Measurements from ENCODE around the gene GPR135. TPM values are rescaled to one million over a fixed set of nuclear protein-coding genes. Genes with fewer than 3 reads are reported as not detected.
A peak's percentile ranks its signal among the peaks of the same experiment; 100 is the strongest.

GPR135 gene
- total and polyA plus RNA-seq, 2 of the 13 experiments (the other 11 are each of a cell fraction or from before 2014, with no cell fraction given) = 0.46 to 1.3 TPM

DNA sequence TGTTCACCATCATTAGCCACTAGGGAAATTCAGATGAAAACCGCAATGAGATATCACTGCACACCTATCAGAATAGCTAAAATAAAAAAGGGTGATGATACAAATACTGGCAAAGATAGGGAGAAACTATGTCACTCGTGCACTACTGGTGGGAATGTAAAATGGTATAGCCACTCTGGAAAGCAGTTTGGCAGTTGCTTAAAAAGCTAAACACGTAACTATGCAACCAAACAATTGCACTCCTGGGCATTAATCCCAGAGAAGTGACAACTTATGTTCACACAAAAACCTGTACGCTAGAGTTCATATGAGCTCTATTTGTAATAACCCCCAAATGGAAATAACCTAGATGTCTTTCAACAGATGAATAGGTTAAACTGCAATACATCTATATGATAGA lies 35.4 kb downstream of the GPR135 start (continued):
- TF ChIP-seq, protein P1, sequence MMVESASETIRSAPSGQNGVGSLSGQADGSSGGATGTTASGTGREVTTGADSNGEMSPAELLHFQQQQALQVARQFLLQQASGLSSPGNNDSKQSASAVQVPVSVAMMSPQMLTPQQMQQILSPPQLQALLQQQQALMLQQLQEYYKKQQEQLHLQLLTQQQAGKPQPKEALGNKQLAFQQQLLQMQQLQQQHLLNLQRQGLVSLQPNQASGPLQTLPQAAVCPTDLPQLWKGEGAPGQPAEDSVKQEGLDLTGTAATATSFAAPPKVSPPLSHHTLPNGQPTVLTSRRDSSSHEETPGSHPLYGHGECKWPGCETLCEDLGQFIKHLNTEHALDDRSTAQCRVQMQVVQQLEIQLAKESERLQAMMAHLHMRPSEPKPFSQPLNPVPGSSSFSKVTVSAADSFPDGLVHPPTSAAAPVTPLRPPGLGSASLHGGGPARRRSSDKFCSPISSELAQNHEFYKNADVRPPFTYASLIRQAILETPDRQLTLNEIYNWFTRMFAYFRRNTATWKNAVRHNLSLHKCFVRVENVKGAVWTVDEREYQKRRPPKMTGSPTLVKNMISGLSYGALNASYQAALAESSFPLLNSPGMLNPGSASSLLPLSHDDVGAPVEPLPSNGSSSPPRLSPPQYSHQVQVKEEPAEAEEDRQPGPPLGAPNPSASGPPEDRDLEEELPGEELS (CRISPR knock-in tag; IDR thresholded peaks at IDR 0.05) = no peak

DNA sequence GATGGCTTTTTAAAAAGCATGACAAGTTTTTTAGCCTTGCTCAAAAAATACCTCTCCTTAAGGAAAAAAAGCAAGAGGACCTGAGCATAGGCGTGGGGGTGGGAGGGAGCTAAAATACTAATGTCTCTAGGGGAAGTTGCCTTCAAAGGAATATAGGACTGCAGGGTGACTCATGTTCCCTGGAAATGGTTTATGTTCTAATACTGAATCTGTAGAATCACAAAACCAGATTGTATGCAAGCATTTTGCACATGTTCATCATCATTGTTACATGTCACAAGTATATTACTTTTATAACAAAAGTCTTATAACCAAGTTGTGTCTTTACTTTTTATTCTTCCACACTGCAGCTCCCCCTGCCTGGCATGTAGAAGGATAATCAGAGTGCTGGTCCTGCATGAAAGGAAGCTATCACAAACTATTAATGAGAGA lies 36.6 kb downstream of the GPR135 start:
- 89% methylated on average over 1 of the region's 1 CpG for WGBS (ENCODE audit: low lambda C conversion rate)
- intact Hi-C loops (cut with micrococcal nuclease; ENCODE audit: unreplicated experiment) (no loop called here), in situ Hi-C loops (cut with HindIII; ENCODE audit: extremely low pct_ligation_motif_present, low pct_unique_long_range_greater_than_20kb) (no loop called here)
- no peaks in the 10 kb centered on the region for H3K9me3 ChIP-seq (ENCODE audit: low read length)
- no TSS peak for BruUV-seq (replicated peaks)
- FAIRE-seq (no peak), ATAC-seq (no peak), DNase-seq (ENCODE audit: low spot score) (no peak)
- no peaks in the 10 kb centered on the region for H3K79me2 ChIP-seq (ENCODE audit: insufficient read depth, low read length)
- H3K27ac ChIP-seq (ENCODE audit: extremely low read length, insufficient read depth, low read length) = no peak overlapping the region
- no peaks in the 10 kb centered on the region for H3K4me1 ChIP-seq (ENCODE audit: insufficient read depth, low read length)
- no peaks in the 10 kb centered on the region for H4K20me1 ChIP-seq (ENCODE audit: insufficient read depth, low read length)
- no peak overlapping the region for H2AFZ ChIP-seq (ENCODE audit: low read length)
- no peaks in the 10 kb centered on the region for H3K27me3 ChIP-seq (ENCODE audit: control insufficient read depth in 1 of 2, insufficient read depth in 2 of 2, low read length in 2 of 2)
- ChIA-PET POLR2A (no interaction called here), CTCF (ENCODE audit: low intra/inter-chr PET ratio, low total read pairs) (no interaction called here)
- H3K36me3 ChIP-seq (replicated peaks in 1 of 2; ENCODE audit: control insufficient read depth in 1 of 2, insufficient read depth in 2 of 2, low read length in 2 of 2) = no peaks in the 10 kb centered on the region
- no peak overlapping the region for H3K4me2 ChIP-seq (ENCODE audit: low read depth, low read length)
- no peak overlapping the region for H3K9ac ChIP-seq (ENCODE audit: insufficient read depth, low read depth, low read length)
- no peak overlapping the region for H3K4me3 ChIP-seq (replicated peaks in 1 of 3; ENCODE audit: insufficient read depth in 1 of 3, low read depth in 2 of 3, low read length in 3 of 3)
- peak; percentile 19; the same call in 1 of the 2 replicates for TF ChIP-seq STAG1 (CRISPR knock-in tag; IDR thresholded peaks at IDR 0.05)
- TF ChIP-seq, protein P2, sequence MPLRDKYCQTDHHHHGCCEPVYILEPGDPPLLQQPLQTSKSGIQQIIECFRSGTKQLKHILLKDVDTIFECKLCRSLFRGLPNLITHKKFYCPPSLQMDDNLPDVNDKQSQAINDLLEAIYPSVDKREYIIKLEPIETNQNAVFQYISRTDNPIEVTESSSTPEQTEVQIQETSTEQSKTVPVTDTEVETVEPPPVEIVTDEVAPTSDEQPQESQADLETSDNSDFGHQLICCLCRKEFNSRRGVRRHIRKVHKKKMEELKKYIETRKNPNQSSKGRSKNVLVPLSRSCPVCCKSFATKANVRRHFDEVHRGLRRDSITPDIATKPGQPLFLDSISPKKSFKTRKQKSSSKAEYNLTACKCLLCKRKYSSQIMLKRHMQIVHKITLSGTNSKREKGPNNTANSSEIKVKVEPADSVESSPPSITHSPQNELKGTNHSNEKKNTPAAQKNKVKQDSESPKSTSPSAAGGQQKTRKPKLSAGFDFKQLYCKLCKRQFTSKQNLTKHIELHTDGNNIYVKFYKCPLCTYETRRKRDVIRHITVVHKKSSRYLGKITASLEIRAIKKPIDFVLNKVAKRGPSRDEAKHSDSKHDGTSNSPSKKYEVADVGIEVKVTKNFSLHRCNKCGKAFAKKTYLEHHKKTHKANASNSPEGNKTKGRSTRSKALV (CRISPR knock-in tag; IDR thresholded peaks at IDR 0.05) = no peak

Data from HepG2 (cell line).